Measurements from ENCODE around the gene ACAA1. TPM values are rescaled to one million over a fixed set of nuclear protein-coding genes. Genes with fewer than 3 reads are reported as not detected.

Gene ACAA1
- total and polyA plus RNA-seq, 12 donors = 76.4 to 136 (median 117) TPM

- DNase-seq = no peak
- intact Hi-C loops (cut with DNase I) = no loop called here
- no peak for ATAC-seq
- no peak overlapping the region for H3K27ac ChIP-seq
- TF ChIP-seq CTCF (IDR thresholded peaks at IDR 0.05) = no peak
- H3K36me3 ChIP-seq = no peaks in the 10 kb centered on the region
- H3K4me3 ChIP-seq = no peak overlapping the region
- H3K9me3 ChIP-seq = peaks cover 0 to 15% (median 0%) of the 10 kb centered on the region in 11 donors
- H3K27me3 ChIP-seq = peaks cover 0 to 5% (median 0%) of the 10 kb centered on the region in 7 donors
- WGBS, 2 donors = 81 to 88% methylated on average over 7 of the region's 7 CpGs
- H3K4me1 ChIP-seq = peaks cover 0 to 18% (median 0%) of the 10 kb centered on the region in 9 donors
These were observed 28.8 kb downstream of the ACAA1 start for GRCh38 chr3:38107911-38108648.

- Histone ChIP-seq H3K27ac (no peak overlapping the region), H3K27me3 (peaks cover 0 to 5% (median 0%) of the 10 kb centered on the region in 7 donors), H3K4me3 (no peak overlapping the region), H3K4me1 (peaks cover 0 to 21% (median 0%) of the 10 kb centered on the region in 9 donors), H3K9me3 (peaks cover 0 to 15% (median 0%) of the 10 kb centered on the region in 11 donors), H3K36me3 (no peaks in the 10 kb centered on the region)
- 46 to 71% methylated on average over 1 of the region's 1 CpG for WGBS, 2 donors
- DNase-seq = no peak
- no peak for TF ChIP-seq CTCF (IDR thresholded peaks at IDR 0.05)
- intact Hi-C loops (cut with DNase I) = no loop called here
- ATAC-seq = no peak
These were observed 31.4 kb downstream of the ACAA1 start for GRCh38 chr3:38105525-38105924.

GRCh38 chr3:38102444-38102814, 34.5 kb downstream of the ACAA1 start:
- H3K4me1 ChIP-seq = peaks cover 0 to 4% (median 0%) of the 10 kb centered on the region in 9 donors
- H3K4me3 ChIP-seq = no peak overlapping the region
- H3K27me3 ChIP-seq = peaks cover 0 to 16% (median 3%) of the 10 kb centered on the region in 7 donors
- 66 to 81% methylated on average over 1 of the region's 1 CpG for WGBS, 2 donors
- H3K36me3 ChIP-seq = no peaks in the 10 kb centered on the region
- no peak for TF ChIP-seq CTCF (IDR thresholded peaks at IDR 0.05)
- peaks cover 0 to 15% (median 0%) of the 10 kb centered on the region in 11 donors for H3K9me3 ChIP-seq
- DNase-seq = no peak
- H3K27ac ChIP-seq = no peak overlapping the region
- intact Hi-C loops (cut with DNase I) = no loop called here
- ATAC-seq = no peak

GRCh38 chr3:38101811-38102443, 35.0 kb downstream of the ACAA1 start:
- WGBS, 2 donors = 80 to 81% methylated on average over 6 of the region's 6 CpGs
- DNase-seq = no peak
- peaks cover 0 to 3% (median 0%) of the 10 kb centered on the region in 9 donors for H3K4me1 ChIP-seq
- no peaks in the 10 kb centered on the region for H3K36me3 ChIP-seq
- TF ChIP-seq CTCF (IDR thresholded peaks at IDR 0.05) = no peak
- no peak for ATAC-seq
- intact Hi-C loops (cut with DNase I) = no loop called here
- no peak overlapping the region for H3K27ac ChIP-seq
- no peak overlapping the region for H3K4me3 ChIP-seq
- H3K27me3 ChIP-seq = peaks cover 0 to 21% (median 3%) of the 10 kb centered on the region in 7 donors
- H3K9me3 ChIP-seq = peaks cover 0 to 15% (median 0%) of the 10 kb centered on the region in 11 donors
